ENCODE results near the gene GSTCD.

GSTCD gene

DNA sequence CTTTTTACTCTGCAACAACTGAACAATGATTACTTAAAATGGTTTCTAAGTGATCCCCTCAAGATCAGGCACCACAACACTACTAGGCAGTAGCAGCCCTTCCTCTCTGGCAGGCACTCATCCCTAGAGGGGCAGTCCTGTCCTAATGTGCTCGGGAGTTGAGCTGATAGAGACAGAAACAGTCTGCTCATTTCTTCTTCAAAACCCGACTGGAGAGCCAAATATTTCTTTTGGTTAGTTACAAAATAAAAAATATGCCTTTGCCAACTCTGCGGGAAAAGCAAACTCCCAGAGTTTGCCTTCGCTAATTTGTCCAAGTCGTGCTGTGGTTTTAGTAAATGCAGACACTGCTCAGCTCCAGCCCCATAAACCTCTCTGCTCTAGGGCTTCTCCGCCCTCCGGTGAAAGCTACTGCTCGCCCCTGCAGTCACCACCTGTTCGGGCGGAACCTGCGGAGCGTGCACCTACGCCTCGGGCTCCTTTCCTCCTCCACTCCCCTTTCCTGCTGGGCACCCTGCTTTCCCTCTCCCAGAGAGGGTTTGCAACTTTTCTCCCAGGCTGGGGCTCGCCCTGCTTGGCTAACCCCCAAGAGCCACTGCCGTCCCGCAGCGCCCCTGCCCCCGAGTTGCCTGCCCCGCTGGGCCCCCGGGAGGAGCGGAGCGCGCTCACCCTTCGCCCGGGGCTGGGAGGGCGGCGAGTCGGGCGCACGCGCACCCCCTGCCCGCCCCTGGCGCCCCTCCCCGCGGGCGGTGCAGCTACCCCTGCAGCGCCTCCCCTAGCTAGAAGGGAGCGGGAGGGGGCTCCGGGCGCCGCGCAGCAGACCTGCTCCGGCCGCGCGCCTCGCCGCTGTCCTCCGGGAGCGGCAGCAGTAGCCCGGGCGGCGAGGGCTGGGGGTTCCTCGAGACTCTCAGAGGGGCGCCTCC, 186.3 kb downstream of the GSTCD start, which contains the start of gene NPNT:
Gene NPNT, plus strand, starts transcription at position 812 of the 923 bp plus-strand sequence. CDS start 182 bp downstream, outside the sequence.
- DNase-seq (ENCODE audit: low read depth), result no peak

DNA sequence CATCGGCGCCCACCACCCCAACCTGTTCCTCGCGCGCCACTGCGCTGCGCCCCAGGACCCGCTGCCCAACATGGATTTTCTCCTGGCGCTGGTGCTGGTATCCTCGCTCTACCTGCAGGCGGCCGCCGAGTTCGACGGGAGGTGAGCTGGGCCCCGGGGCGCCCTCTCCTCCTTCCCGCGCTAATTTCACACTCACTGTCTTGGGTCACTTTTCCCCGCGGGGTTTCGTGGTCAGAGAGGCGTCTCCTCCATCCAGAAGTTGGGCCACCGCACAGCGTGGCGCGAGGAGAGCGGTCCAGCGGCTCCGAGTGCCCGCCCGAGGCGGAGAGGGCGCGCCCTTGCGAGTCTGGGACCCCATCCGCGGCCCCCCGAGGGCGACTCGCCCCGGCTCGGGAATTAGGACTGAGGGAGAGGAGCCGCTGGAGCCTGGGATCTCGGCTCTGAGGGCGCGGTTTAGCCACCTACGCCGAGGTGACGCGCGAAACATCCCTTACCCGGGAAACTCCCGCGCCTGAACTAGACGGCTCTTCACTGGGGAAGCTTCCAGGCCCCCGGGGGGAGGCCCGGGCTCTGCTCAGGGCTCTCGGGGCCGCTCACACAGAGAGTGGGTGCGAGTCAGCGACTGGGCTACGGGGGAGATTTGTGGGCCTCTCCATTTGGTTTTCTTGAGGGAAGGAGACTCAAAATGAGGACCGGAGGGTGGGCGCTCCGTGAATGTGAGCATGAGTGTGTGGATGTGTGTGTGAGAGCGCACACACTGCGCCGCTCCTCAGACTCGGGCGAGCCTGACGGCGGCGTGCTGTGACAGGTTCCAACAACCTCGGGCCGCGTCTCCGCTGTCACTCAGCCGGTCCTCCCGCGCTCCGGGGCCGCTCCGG, 187.2 kb downstream of the GSTCD start:
- no peak for DNase-seq (ENCODE audit: low read depth)

DNA sequence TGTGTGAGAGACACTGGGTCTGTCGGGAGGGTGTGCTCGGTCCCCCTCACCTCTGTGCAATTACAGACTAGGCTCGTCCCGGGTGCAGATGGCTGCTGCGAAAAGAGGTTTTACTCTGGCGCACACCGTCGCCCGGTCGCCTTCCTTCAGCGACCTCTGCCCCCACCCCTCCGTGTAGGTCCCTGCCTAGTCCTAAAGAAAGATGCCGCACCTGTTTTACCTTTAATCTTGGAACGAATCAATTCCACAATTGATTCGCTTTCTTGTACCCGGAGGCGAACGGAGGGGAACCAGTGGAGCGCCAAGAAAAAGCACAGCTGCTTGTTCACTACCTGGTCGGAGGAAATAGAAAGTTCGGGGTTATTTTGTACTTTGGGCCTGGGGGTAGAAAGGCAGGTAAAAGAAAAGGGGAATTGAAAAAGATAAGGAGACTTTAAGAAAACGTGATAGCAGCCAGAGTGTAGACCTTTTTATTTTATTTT, 187.9 kb downstream of the GSTCD start:
- no peak for DNase-seq (ENCODE audit: low read depth)
